D721Med (cell line): ENCODE data around the gene LSR.
A peak's percentile ranks its signal among the peaks of the same experiment; 100 is the strongest.

Experiments
- DNase-seq: peaks from one replicate; pipeline ENCODE4 v3.0.0; 2011; ENCODE audit warnings: low spot score; ENCODE audit not compliant: insufficient read length
- FAIRE-seq: peaks from 2 replicates; lab custom pipeline; 2011; peaks lifted over from hg19 to GRCh38; lab: Jason Lieb, UNC
- TF ChIP-seq, protein P1 (sequence below): IDR thresholded peaks from 2 replicates; pipeline ENCODE4 v1.5.1; 2012; ENCODE audit warnings: mild to moderate bottlenecking, control low read depth; ENCODE audit not compliant: insufficient read depth; ENCODE audit errors: missing control alignments

The LSR gene

GRCh38 chr19:35267353-35267817 lies 18.6 kb downstream of the LSR start:
- TF ChIP-seq, protein P1, sequence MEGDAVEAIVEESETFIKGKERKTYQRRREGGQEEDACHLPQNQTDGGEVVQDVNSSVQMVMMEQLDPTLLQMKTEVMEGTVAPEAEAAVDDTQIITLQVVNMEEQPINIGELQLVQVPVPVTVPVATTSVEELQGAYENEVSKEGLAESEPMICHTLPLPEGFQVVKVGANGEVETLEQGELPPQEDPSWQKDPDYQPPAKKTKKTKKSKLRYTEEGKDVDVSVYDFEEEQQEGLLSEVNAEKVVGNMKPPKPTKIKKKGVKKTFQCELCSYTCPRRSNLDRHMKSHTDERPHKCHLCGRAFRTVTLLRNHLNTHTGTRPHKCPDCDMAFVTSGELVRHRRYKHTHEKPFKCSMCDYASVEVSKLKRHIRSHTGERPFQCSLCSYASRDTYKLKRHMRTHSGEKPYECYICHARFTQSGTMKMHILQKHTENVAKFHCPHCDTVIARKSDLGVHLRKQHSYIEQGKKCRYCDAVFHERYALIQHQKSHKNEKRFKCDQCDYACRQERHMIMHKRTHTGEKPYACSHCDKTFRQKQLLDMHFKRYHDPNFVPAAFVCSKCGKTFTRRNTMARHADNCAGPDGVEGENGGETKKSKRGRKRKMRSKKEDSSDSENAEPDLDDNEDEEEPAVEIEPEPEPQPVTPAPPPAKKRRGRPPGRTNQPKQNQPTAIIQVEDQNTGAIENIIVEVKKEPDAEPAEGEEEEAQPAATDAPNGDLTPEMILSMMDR = no peak
- DNase-seq (no peak), FAIRE-seq (no peak)

- DNase-seq = peak; percentile 91
- FAIRE-seq = no peak
- TF ChIP-seq, protein P1 = no peak
These were observed 19.2 kb downstream of the LSR start for GRCh38 chr19:35267818-35268535.

DNA sequence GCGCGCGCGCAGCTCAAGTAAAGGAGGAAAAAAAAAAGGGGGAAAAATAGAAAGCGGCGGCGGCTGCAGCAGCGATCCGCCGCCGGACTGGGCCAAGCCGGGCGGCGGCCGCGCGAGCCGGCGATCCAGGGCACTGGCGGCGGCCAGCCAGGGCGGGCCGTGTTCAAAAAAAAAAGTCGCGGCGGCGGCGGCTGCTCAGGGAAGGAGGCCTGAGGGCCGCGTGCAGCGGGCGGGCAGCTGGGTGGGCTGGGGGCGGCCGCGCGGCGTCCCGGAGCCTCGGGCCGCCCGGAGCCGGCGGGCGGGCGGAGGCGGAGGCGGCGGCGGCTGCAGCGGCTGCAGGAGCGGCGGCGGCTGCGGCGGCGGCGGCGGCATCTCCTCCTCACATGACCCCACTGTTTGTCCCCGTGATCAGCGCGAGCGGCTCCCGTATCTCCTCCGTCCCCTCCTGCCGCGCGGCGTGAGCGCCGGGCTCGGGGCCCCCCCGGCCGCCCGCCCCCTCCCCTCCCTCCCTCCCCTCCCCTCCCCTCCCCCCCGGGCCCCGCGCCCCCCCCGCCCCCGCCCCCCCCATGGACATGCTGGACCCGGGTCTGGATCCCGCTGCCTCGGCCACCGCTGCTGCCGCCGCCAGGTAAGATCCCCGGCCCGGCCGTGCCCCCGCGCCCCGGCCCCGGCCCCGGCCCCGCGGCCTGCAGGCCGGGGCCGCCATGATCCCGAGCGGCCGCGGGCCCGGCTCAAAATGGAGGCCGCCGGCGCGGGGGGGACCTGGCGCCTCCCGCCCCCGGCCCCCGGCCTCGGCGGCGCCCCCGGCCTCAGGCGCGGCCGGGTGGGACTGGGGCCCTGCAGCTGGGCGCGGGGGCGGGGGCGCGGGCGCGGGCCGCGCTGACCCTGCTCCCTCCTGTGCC lies 20.0 kb downstream of the LSR start, which contains the start of gene USF2:
Gene USF2, plus strand, starts transcription at position 427 of the 902 bp plus-strand sequence. Its CDS starts 140 bp downstream, at position 567.
- TF ChIP-seq, protein P1 = no peak
- DNase-seq = no peak

DNA sequence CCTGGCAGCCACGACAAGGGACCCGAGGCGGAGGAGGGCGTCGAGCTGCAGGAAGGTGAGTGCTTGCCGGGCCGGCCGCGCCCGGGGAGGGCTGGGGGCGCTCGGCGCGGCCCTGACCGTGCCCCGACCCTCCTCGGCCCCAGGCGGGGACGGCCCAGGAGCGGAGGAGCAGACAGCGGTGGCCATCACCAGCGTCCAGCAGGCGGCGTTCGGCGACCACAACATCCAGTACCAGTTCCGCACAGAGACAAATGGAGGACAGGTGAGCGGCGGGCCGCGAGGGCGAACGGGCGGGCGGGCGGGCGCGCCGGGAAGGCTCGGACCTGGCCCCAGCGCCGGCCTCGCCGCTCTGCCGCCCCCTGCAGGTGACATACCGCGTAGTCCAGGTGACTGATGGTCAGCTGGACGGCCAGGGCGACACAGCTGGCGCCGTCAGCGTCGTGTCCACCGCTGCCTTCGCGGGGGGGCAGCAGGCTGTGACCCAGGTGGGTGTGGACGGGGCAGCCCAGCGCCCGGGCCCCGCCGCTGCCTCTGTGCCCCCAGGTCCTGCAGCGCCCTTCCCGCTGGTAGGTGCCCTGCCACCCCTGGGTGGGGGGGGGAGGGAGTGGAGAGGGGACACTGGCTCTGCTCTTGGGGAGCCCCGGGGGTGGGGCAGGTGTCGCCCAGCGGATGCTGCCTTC lies 20.8 kb downstream of the LSR start:
- TF ChIP-seq, protein P1 = peak; percentile 24
- FAIRE-seq = no peak
- DNase-seq = no peak

More for the DNA sequence above, 20.0 kb downstream of the LSR start, which contains the start of gene USF2:
- no peak for FAIRE-seq

DNA sequence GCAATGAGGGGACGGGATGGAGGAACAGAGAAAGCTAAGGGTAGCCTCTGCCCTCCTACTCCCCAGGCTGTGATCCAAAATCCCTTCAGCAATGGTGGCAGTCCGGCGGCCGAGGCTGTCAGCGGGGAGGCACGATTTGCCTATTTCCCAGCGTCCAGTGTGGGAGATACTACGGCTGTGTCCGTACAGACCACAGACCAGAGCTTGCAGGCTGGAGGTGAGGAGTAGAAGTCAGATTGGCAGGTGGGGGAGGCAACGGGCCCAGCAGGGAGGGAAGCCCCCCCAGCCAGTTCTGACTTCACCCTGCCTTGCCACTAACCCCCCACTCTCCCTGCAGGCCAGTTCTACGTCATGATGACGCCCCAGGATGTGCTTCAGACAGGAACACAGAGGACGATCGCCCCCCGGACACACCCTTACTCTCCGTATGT lies 21.6 kb downstream of the LSR start:
- TF ChIP-seq, protein P1 = no peak
- DNase-seq = no peak
- no peak for FAIRE-seq

DNA sequence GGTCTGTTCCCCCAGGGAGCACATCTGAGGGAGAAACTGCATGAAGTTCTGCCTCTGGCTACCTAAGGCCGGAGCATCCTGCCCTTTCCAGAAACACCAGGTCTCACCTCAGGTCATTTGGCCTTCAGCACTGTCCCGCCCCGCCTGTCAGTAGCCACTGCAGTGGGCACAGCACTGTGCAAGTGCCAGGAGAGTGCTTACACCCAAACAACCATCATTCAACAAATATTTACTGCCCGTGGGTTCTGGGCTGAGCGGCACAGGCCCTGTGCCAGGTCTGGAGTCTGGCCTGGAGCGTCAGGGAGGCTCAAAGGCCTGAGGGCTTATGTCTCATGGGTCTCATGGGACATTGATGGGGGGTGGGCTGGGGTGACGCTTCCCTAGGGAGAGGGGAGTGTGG lies 22.7 kb downstream of the LSR start:
- DNase-seq = no peak
- no peak for FAIRE-seq
- TF ChIP-seq, protein P1 = no peak
